ENCODE results near the gene MACROD2.

DNA sequence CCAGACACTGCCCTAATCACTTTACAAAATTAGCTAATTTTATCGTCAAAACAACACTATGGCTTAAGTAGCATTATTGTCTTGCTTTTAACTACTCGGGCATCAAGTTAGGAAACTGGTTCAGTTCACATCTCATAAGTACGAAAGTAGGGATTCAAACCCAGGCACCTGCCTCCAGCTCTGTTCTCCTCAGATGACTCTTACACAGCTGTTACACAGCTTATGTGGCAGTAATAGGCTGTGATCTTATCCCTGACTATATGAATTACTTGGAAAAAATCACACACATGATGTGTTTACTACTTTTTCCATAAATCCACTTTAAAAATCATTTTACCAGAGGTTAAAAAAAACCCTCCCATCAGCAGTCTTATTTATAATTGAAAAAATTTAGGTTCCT lies 731.3 kb downstream of the MACROD2 start:
- TF ChIP-seq, protein P1, sequence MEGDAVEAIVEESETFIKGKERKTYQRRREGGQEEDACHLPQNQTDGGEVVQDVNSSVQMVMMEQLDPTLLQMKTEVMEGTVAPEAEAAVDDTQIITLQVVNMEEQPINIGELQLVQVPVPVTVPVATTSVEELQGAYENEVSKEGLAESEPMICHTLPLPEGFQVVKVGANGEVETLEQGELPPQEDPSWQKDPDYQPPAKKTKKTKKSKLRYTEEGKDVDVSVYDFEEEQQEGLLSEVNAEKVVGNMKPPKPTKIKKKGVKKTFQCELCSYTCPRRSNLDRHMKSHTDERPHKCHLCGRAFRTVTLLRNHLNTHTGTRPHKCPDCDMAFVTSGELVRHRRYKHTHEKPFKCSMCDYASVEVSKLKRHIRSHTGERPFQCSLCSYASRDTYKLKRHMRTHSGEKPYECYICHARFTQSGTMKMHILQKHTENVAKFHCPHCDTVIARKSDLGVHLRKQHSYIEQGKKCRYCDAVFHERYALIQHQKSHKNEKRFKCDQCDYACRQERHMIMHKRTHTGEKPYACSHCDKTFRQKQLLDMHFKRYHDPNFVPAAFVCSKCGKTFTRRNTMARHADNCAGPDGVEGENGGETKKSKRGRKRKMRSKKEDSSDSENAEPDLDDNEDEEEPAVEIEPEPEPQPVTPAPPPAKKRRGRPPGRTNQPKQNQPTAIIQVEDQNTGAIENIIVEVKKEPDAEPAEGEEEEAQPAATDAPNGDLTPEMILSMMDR (IDR thresholded peaks at IDR 0.05; ENCODE audit: insufficient read depth, low read length, poor library complexity, severe bottlenecking) = no peak
- TF ChIP-seq EZH2phosphoT487 (conservative IDR thresholded peaks at IDR 0.05; ENCODE audit: low read length) = no peak
